Measurements from ENCODE around the gene L3MBTL4.
"Not testable (repeated sequence)": the region's sequence is repeated elsewhere in the genome, so short reads cannot be mapped to it uniquely, and the experiment has no call there.

L3MBTL4 gene
- total RNA-seq, result 0 to 0.13 reads per million in 2 donors

DNA sequence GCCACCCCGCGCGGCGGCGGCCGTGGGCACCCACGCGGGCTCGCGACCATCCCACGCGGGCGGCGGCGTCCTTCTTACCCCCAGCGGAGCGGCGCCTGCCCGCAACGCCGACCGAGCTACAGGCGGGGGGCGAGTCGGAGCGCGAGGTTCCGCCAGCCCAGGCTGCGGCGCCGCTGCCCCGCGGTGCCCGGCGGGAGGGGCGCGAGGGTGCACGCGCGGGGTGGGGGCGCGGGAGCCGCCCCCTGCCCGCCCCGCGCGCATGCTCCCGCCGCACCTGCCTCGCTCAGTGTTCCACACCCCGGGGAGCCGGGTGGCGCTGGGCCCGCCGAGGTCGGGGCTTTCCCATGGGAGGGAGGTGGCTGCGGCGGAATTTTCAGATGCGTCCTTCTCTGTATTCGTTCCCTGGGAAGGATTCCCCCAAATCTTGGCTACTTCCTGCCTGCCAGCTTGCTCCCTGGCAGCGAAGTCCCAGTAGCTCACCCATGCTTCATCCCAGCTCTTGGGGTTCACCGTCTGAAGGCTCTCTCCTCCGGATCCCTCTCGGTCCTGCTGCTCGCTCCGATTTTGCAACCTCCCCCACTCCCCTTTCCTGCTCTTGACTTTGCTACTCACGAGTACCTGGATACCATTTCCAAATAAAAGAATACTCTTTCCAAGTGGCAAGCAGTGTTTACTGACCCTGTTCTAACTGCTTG lies at the start of gene L3MBTL4:
Gene L3MBTL4 (minus strand): TSS at position 189 of the 695 bp plus-strand sequence. CDS start 103,286 bp downstream, outside the sequence.
- DNase-seq, result no peak

DNA sequence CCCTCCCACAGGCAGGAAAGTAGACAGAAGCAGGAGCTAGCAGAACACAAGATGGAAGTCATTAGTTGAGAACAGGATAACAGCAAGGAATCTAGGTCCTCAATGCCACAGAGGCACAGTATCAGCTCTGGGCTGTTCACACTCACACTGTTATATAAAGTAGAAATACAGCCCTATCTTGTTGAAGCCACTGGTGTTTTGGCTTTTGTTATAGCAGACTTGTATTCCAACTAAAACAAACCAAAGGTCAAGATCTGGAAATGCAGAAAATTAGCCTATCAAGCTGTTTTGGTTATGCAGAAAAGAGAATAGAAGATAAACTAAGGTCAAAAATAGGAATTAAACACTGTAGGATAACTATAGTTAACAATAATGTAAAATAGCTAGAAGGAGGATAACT lies 37.5 kb upstream of the L3MBTL4 start:
- no peak for DNase-seq

DNA sequence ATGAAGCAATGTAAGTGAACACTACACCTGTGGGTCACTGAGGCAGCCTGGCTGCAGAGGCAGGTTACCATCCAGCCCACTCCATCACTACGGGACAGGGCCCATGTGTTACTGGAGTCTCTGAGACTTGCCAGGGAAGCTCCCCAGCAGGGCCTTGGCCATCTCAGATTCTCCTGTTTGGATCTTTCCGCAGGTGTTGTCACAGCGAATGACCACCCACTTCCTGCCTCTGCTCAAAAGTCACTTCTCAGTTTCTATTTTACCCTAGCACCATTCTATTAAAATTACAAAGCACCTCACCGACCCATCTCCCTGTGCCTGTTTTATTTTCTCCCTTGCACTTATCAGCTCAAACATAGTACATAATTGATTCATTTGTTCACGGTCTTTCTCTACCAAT lies 34.5 kb upstream of the L3MBTL4 start:
- no peak for DNase-seq

DNA sequence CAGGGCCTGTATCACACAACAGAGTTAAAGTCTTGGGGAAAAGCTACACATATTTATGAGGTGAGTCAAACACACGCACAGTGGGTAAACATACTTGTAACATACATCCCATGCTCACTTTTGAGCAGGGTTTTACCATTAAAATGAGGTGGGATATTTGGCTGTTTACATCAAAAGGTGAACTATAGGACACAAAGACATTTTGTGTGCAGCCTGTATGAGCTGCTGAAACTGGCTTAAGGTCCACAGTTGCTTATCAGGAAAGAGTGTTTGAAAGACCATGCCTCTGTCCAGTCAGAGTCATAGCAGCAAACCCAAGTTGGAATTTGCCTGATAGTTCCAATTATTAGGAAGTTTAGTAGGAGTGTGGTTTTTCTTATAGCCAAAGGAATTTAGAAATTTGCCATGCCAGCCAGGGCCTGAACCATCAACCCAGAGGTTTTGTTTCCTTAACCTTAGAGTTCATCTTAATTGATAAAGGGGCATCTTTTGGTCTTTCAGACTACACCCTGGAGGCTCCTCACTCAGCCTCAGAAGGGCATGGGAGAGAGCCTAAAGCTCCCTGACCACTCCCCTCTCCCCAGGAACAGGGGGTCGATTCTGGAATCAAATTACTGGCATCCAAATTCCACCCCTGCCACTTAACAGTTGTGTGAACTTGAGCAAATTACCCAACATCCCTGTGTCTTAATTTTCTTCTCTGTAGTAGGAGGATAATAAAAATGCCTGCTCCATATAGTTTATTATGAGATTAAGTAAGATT lies 29.9 kb upstream of the L3MBTL4 start:
- DNase-seq, result no peak

DNA sequence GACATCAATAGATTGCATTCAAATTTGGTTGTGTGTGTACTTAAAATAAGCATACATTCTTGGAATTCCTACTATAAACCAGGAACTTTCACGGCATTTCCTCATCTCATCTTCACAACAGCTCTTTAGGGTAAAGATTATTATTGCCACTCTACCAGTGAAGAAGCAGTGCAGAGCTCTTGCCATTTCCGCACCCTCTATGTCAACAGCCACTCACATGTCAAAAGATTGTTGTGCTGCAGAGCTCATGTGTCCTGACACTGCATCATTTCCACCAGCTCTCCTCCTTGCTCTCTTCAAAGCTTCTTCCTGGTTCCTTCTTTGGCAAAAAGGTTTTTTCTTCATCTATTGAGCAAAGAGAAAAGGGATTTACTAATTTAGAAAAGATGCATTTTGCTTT lies 26.5 kb upstream of the L3MBTL4 start:
- DNase-seq, result no peak

DNA sequence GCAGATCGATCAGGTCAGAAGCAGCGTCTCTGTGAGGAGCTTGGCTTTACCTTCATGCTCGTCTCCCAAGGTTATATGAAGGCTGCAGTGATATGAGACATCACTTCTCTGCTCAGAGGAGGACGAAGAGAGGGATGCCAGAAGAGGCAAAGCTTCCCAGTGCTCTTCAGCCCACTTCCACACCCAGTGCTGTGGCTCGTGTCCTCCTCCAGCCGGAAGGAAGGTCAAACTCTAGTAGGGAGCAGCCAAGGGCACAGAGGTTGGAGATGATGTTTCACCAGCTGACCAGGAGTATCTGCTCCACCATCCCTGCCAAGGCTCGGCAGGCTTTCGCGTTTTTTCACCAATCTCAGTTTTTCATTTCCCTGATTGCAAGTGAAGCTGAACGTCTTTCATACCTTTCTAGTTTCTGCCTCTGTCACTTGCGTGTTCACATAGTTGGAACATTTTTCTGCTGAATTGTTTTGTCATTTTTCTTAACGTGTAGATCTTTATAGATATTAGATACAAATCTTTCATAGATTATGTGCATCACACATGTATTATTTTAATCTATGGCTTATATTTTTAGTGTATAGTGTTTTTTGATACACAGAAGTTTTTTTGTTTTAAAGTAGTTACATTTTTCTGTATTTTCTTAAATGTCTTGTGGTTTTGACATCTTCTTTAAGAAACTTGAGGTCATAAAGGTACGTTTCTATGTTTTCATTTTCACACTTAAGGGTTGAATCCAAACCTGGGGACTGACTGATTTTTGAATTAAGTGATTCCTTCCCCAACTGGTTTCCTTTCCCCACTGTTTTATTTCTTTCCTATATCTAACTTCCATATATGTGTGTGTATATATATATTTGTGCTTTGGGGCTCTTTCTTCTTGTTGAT lies 23.5 kb upstream of the L3MBTL4 start:
- DNase-seq, result no peak

DNA sequence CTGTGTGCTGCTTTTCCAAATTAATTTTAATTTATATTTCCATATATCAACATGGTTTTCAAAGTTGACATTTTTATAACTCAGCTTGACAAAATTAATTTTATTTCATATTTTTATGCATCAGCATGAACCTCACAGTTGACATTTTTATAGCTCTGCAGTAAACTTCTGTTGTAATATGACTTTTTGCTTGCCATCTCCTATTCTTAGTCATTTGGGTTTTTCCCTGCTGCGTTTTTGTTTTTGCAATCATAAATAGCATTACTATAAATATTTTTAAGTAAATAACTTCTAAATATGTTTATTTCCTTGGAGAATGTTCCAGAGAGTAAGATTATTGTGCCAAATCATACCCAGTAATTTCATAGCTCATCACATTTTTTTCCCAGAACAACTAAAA lies 21.0 kb upstream of the L3MBTL4 start:
- no peak for DNase-seq

DNA sequence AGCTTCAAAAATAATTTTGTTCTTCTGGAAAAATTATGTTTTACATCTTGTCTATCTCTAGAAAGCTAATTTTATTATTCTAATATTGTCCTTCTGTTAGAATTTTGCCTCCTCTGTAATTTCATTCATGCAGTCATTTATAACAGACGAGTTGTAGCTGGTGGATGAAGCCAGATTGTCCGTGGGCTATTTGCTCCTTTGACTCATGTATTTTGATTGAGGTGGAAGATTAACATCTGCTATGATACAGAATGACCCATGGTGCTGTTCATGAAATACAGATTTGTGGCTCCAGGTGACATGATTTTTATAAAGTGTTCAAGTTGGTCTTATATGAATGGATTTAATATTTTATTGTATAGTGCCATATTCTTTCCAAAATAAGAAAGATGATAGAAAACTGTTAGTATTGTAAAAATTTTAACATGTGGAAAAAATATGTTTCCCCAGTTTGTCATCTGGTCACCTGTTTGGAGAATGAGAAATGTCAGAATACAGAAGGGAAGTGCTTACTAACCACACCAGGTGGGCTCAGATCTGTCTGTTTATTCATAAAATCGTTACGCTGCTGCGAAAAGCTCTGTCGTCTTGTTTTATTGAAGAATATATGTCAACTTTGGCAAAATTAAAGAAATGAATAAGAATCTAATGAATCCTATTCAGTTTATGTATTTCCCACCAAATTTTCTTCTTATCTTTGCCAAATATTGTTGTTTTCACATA lies 20.4 kb upstream of the L3MBTL4 start:
- no peak for DNase-seq

DNA sequence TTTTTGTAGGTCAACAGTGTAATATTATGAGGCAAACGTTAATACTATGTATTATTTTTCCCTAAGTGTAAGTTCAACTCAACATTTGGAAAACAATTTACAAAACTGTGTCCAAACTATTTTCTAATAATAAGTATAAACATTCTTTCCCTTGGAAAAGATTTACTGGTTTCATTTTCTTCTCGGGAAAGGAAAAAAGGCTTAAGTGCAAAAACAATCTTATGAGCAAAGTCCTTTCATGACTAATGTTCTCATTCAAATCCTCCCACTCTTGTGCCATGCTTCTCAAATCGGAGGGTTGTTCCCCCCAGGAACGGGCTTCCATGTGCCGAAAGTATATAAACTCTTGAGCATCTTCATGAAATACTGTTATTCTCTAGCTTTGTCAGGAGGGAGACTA lies 19.8 kb upstream of the L3MBTL4 start:
- DNase-seq, result no peak

DNA sequence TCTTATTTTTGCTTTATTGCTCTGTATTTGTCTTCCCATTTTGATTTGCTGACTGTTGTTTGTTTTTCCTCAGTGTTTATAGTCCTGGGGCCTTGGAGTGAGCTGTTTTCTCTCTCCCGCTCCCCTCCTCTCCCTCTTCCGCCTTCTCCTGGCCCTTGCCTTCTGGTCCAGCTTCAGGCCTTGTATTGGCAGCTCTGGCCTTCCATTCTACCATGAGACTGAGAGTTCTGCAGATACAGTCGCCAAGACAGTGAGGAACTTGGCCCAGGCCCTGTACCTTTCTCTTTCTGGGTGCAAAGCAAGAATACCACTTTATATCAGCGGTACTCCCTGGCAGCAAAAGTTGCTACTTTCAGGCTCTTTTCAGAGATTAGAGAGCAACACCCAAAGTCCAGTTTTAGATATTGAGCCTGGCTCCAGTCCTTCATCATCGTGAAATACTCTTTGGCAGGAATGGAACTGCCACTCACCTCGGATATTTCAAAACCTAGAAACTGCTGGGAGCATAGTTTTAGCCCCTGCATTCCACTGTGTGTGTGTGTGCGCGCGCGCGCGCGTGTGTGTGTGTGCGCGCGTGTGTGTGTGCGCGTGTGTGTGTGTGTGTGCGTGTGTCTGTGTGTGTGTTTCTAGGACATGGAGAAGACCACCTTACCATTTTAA lies 17.1 kb upstream of the L3MBTL4 start:
- no peak for DNase-seq

DNA sequence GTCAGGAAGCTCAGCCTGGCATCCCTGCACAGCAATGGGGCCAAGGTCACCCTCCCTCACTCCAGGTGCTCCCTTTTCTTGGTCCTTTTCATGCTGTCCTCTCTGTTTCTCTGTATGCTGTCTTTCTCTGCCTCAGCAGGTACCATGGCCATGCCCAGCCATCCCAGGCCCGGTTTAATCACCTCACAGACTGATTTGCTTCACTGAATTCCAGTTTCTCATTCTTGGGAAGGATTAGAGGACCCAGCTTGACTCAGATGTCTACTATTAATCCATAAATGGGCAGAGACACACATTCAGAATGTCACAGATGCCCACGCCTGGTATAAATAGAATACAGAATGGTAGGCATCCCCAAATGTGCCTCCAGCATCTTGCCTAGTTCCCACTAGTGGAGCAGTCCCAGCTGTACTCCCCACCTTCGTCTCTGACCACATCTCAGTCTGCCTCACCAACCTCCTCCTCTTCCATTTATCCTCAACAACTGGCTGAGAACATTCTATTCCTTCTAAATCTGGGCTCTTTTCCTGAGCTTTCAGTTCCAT lies 14.2 kb upstream of the L3MBTL4 start:
- DNase-seq, result no peak

DNA sequence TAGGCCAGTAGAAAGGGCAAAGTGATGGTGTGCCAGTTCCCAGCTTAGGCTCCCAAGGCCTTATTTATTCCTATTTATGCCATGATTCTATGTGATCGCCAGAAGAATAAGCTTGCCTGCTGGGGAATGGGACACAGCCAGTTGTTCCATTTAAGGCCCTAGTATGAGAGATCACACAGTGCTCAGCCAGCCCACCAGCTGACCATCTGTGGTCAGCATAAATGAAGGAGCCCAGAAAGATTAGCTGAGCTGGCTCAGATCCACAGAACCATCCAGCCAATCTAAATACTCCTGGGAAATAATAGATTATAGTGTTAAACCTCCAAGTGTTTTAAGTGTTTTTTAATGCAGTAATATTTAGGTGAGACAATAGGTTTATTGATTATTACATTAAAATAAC lies 12.6 kb upstream of the L3MBTL4 start:
- no peak for DNase-seq

DNA sequence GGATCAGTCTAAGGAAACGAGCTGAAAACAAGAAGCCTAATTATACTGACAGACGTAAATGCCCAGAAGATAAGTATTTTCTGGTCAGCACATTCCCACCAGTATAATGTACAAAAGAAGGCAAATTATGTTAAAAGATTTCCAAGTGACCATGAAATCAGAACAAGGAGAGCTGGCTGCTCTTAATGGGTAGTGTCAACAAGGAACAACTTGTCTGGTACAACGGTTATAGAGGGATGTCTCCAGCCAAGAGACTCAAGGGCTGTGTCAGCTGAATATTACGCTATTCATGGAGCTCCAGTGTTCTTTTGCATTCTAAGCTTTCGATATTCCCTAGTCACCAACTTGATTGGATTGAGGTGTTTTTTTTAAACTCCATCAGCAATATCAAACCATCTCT lies 8.6 kb upstream of the L3MBTL4 start:
- no peak for DNase-seq

DNA sequence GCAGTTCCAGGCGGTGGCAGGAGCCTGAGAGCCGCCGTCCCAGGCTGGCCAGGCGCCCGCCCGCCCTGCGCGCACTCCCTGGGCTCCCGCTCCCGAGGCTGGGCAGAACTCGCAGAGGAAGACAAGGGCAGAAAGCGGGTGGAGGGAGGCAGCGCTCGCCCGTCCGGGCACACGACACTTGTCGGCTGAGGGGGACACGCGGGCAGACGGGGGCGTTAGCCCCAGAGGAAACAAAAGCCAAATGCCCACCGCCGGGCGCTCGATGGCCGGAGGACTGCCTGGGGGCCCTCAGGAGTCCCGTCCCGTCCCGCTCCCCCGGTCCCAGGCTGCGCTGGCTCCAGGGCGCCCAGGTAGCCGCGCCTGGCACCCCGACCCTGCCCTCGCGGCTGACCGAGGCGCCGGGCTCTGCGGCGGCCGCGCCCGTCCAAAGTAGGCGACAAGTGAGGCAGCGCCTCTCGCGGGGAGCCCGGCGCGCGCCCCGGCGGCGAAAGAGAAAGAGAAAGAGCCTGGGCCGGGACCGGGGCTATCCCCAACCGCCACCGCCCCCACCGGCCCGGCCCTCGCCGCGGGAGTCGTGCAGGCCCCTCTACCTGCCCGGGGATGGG lies 491 bp downstream of the L3MBTL4 start:
- DNase-seq, result peak in 1 of 5 experiments; percentile 39

DNA sequence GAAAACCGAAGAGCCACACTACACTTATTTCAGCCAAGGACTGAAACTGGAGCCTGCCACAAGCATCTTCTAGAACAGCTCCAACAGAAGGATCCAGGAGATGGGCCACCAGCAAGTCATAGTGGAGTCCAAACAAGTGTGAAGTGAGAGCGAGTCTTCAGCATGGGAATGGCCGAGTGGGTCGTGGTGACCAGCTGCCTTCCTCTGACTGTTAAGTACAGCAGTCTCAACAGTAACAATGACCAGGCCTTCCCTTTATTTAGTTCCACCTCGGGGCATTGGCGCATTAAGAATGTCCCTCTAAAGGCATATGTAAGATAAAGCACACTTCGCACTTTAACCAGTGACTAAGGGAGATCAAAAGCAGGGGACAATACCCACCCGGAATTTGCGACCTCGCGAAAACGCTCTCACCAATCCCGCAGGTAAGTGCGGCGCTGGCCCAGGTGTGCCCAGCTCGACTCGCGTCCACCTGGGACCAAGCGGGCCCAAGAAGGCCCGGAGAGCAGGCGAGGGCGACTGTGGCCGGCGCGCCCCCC lies 1.1 kb downstream of the L3MBTL4 start:
- no peak for DNase-seq

DNA sequence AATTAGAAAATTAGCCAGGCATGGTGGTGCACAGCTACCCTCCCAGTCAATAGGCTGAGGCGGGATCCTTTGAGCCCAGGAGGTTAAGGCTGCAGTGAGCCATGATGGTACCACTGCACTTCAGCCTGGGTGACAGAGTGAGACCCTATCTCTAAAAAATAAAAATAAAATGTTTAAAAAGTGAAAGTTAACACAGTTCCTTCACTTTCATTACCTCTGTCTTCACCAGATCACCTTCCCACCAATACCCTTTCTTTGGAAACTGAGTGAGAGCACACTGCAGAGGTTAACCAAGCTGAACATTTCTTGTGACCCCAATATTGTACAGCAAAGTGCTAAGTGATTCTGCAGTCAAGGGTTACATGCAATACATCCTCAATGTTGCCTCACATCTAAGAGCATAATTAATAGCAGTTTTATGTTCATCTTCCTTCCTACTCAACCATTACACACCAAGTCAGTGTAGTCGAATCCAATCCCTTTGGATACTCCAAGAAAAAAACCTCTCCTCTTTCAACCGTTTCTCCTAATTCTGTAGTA lies 1.7 kb downstream of the L3MBTL4 start:
- DNase-seq, result no peak

DNA sequence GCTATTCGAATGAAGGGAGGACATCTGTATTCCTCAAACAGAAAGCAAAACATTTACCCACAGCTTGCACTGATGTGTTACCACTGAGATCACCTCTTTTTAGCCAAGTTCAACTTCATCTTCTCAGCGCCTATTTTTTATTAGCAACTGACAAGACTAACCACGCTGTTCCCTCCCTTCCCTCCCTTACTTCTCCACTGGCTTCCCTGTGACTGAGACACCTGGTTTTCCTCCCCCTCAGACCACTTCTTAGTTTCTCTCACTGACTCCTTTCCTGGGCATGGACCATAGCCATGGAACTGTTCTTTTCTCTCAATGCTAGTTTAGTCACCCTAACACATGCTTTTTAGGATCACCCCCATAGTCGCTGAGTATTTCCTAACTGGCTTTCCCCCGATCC lies 3.3 kb downstream of the L3MBTL4 start:
- no peak for DNase-seq

DNA sequence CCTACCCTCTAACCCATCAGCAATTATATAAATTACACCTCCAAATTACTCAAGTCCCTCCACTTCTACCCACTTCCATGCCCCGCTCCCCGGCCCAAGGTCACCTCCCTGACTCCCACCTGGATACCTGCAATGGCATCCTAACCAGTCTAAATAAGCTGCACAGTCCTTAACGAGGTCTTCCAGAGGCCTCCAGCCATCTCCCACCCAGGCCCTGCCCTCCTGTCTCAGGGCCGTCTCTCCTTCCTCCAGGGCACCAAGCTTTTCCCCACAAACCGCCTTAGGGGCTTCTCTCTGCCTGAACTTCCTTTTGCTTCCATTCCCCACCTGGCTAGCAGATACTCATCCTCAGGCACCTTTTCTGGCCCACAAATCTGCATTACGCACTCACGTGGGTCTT lies 4.8 kb downstream of the L3MBTL4 start:
- no peak for DNase-seq

DNA sequence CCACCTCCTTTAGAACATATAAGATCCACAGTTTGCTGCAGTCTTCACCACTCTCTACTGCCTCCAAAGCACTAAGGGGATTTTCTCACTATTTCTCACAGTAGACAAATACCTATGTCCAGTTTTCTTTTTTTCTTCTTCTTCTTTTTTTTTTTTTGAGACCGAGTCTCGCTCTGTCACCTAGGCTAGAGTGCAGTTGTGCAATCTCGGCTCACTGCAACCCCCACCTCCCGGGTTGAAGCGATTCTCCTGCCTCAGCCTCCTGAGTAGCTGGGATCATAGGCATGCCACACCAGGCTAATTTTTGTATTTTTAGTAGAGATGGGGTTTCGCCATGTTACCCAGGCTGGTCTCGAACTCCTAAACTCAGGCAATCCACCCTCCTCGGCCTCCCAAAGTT lies 6.2 kb downstream of the L3MBTL4 start:
- DNase-seq, result not testable (repeated sequence)

DNA sequence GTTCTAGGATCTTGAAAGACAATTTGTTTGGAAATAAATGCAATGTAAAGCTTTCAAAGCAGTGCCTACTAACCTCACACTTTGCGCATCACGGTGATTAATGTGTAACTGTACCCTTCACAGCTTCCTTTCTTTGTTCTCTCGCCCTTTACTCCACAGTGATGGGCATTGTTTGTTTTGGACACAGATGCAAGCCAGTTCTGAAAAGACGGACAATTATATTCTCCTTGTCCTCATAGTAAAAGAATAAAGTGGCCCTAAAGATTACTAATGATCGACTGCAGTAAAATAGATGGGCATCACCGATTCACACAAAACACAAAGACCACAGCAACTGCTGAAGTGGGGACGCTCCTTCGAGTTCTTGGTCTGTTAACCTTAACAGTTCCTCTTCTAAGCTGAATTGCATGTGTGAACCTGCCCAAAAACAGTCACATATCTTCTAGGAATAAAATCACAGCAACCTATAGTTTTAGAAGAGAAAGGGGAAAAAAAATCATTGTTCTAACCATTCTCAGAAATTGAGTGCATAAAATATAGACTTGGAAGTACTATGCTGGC lies 7.7 kb downstream of the L3MBTL4 start:
- DNase-seq, result no peak
